CD4-positive, alpha-beta T cell (primary cell): Measurements from ENCODE around the gene ABCF2. TPM values are rescaled to one million over a fixed set of nuclear protein-coding genes. Genes with fewer than 3 reads are reported as not detected.
A peak's percentile ranks its signal among the peaks of the same experiment; 100 is the strongest.

ENCODE experiments used
- ATAC-seq: fragments of 200-7000 bp; cut with Tn5 transposase; one replicate; pipeline ENCODE4 v1.10.0; 2022; ENCODE audit warnings: mild to moderate bottlenecking; ENCODE audit not compliant: poor library complexity
- CTCF ChIA-PET: fragments of 350-600 bp; sonication (Branson Sonifier 250); formaldehyde crosslinking; loops from one replicate; lab custom pipeline; 2021; ENCODE audit warnings: antibody characterized with exemption, inconsistent platforms; lab: Charles Lee
- POLR2A ChIA-PET: fragments of 350-600 bp; sonication (Branson Sonifier 250); formaldehyde crosslinking; loops from one replicate; lab custom pipeline; 2021; ENCODE audit warnings: antibody characterized with exemption, inconsistent platforms; lab: Charles Lee
- DNase-seq, 14 experiments: peaks; one replicate each; pipeline ENCODE4 v3.0.0-alpha.2; 2013 to 2020; ENCODE audit warnings: mixed read lengths in 2 of 14
- H3K27ac ChIP-seq, 2 donors: one replicate each; pipeline versions ENCODE4 v1.5.1 to v1.7.0; 2013; ENCODE audit warnings: low read length in 2 of 2, low read depth in 1 of 2, mild to moderate bottlenecking in 1 of 2
- H3K27me3 ChIP-seq, 2 experiments: 1 replicate in 1 of 2; 2 replicates in 1 of 2; pipeline versions ENCODE4 v1.6.1 to v1.7.0; 2013; ENCODE audit warnings: low read length in 2 of 2, control low read depth in 1 of 2, mild to moderate bottlenecking in 1 of 2, moderate library complexity in 1 of 2; ENCODE audit not compliant: insufficient read depth in 2 of 2, control insufficient read depth in 1 of 2
- H3K36me3 ChIP-seq: one replicate; pipeline ENCODE4 v1.6.1; 2013; ENCODE audit warnings: low read length, control low read depth; ENCODE audit not compliant: insufficient read depth
- H3K4me1 ChIP-seq: one replicate; pipeline ENCODE4 v1.6.1; 2013; ENCODE audit warnings: low read length, control low read depth; ENCODE audit not compliant: insufficient read depth
- H3K4me3 ChIP-seq: one replicate; pipeline ENCODE4 v1.5.1; 2013; ENCODE audit warnings: mild to moderate bottlenecking, low read length, moderate library complexity
- H3K9me3 ChIP-seq, 2 experiments: 1 replicate in 1 of 2; 2 replicates in 1 of 2; pipeline versions ENCODE4 v1.6.1 to v1.7.0; 2013; ENCODE audit warnings: low read length in 2 of 2, mild to moderate bottlenecking in 2 of 2, control low read depth in 1 of 2, moderate library complexity in 1 of 2; ENCODE audit not compliant: control insufficient read depth in 1 of 2, insufficient read depth in 1 of 2
- H3K27ac Mint-ChIP-seq: one replicate; pipeline ENCODE4 v1.8.0; 2020; ENCODE audit warnings: mixed read lengths
- H3K27me3 Mint-ChIP-seq: one replicate; pipeline ENCODE4 v1.8.0; 2021; ENCODE audit warnings: mixed read lengths
- H3K36me3 Mint-ChIP-seq: one replicate; pipeline ENCODE4 v1.8.0; 2021; ENCODE audit warnings: low read depth, mixed read lengths
- H3K4me1 Mint-ChIP-seq: one replicate; pipeline ENCODE4 v1.8.0; 2021; ENCODE audit warnings: low read depth, mixed read lengths
- H3K4me3 Mint-ChIP-seq: one replicate; pipeline ENCODE4 v1.8.0; 2020; ENCODE audit warnings: mild to moderate bottlenecking, mixed read lengths
- H3K9me3 Mint-ChIP-seq: one replicate; pipeline ENCODE4 v1.8.0; 2020; ENCODE audit warnings: mixed read lengths
- CTCF ChIP-seq: fragments of 200-600 bp; IDR thresholded peaks from one replicate; pipeline ENCODE4 v1.8.0; 2022; ENCODE audit warnings: antibody characterized with exemption, mild to moderate bottlenecking
- intact Hi-C, 2 experiments: fragments of 100-400 bp; cut with DNase I in 1 of 2; cut with micrococcal nuclease in 1 of 2; formaldehyde crosslinking; loops; one replicate each; pipeline versions ENCODE4 v1.15.1 to v1.9.0; 2023 to 2025; cut with DNase I, micrococcal nuclease
- total RNA-seq, 174 experiments: library from RNA in 2 of 174; stranded (reverse) in 2 of 174; gene quantifications; one replicate each; pipeline ENCODE4 v1.2.3 and lab custom pipeline; 2021 to 2026

ABCF2 gene
- total RNA-seq, 2 experiments from 2014 or later = 12.3 to 13.2 TPM

- Histone ChIP-seq H3K36me3 (peaks cover 37% of the 10 kb centered on the region), H3K9me3 (no peaks in the 10 kb centered on the region), H3K4me3 (peak overlapping the region; percentile 95), H3K27me3 (no peaks in the 10 kb centered on the region), H3K4me1 (peaks cover 39% of the 10 kb centered on the region), H3K27ac (peak overlapping the region in 1 of 2 donors; percentile 74)
- peak overlapping the region; percentile 99 for H3K4me3 Mint-ChIP-seq
- intact Hi-C loops = loop anchor here (2.0 kb wide), 2 partner anchors 175 to 1609 kb away; partner anchors contain the start of gene SLC4A2 (in 1 of the 2)
- no peaks in the 10 kb centered on the region for H3K27me3 Mint-ChIP-seq
- ChIA-PET POLR2A (interaction anchor here (0.6 to 3.6 kb wide), 3 partner anchors 9 to 251 kb away, joined by 3 to 18 read pairs (median 4); no protein-coding TSS in a partner anchor), CTCF (interaction anchor here (2.0 kb wide), 1 partner anchor 10 kb away, joined by 10 read pairs; no protein-coding TSS in a partner anchor)
- no peak for ATAC-seq
- H3K27ac Mint-ChIP-seq = peak overlapping the region; percentile 90
- no peak for TF ChIP-seq CTCF
- peaks cover 44% of the 10 kb centered on the region for H3K4me1 Mint-ChIP-seq
- no peaks in the 10 kb centered on the region for H3K9me3 Mint-ChIP-seq
- peaks cover 43% of the 10 kb centered on the region for H3K36me3 Mint-ChIP-seq
- DNase-seq = no peak
Observed at GRCh38 chr7:151233804-151234203, 6.8 kb upstream of the ABCF2 start.

DNA sequence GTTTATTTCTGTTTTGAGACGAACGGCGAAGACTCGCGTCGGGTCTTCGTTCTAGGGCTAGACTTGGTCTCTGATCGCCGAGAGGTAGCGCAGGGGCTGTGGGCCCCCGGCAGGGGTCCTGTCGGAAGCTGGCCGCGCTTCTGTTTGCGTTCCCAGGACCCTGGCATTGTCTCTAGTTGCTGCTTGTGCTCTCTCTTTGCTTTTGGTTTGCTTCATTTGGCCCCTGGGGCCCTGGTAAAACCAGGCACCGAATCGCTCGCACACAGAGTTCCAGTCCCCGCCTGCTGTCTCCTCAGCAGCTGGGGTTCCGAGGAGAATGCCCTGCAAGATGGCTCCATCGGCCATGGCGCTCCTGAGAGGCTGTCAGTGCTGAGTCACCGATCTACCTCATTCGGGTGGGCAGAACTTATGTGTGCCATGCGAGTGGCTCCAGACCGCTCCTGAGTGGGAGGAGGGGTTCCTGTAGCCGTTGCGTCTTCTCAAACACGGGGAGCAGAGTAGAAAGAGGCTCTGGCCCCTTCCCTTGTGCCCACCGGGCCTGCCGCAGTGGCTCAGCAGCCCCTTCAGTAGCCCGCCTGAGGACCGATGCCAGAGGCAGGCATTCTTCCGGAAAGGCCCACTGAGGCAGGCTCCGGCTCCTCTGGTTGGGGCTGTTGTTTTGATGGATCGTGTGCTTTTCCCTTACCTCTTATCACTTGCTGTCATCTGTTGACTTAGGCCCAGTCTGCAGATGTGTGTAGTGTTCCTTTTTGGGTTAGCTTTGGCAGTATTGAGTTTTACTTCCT is 6.1 kb upstream of the ABCF2 start:
- DNase-seq (peak; percentile 42 to 78 (median 59)), ATAC-seq (peak; percentile 71)
- Mint-ChIP-seq H3K4me3 (peak overlapping the region; percentile 99), H3K27ac (peak overlapping the region; percentile 90), H3K4me1 (peaks cover 44% of the 10 kb centered on the region), H3K36me3 (peaks cover 43% of the 10 kb centered on the region), H3K9me3 (no peaks in the 10 kb centered on the region), H3K27me3 (no peaks in the 10 kb centered on the region)
- Histone ChIP-seq H3K27ac (peak overlapping the region; percentile 61 to 74), H3K36me3 (peaks cover 32% of the 10 kb centered on the region), H3K9me3 (no peaks in the 10 kb centered on the region), H3K4me3 (peak overlapping the region; percentile 95), H3K4me1 (peaks cover 40% of the 10 kb centered on the region), H3K27me3 (no peaks in the 10 kb centered on the region)
- intact Hi-C loops = loop anchor here (2.0 kb wide), 2 partner anchors 174 to 1608 kb away; partner anchors contain the start of gene SLC4A2 (in 1 of the 2)
- ChIA-PET CTCF (interaction anchor here (0.9 to 2.0 kb wide), 3 partner anchors 11 to 215 kb away, joined by 3 to 10 read pairs (median 4); no protein-coding TSS in a partner anchor), POLR2A (interaction anchor here (1.0 to 3.6 kb wide), 6 partner anchors 9 to 200 kb away, joined by 3 to 18 read pairs (median 4); no protein-coding TSS in a partner anchor)
- TF ChIP-seq CTCF = no peak

- peaks cover 48% of the 10 kb centered on the region for H3K4me1 ChIP-seq
- H3K4me1 Mint-ChIP-seq = peaks cover 45% of the 10 kb centered on the region
- H3K9me3 ChIP-seq = no peaks in the 10 kb centered on the region
- peaks cover 25% of the 10 kb centered on the region for H3K36me3 ChIP-seq
- intact Hi-C loops = loop anchor here (2.0 kb wide), 2 partner anchors 174 to 1608 kb away; partner anchors contain the start of gene SLC4A2 (in 1 of the 2)
- no peaks in the 10 kb centered on the region for H3K9me3 Mint-ChIP-seq
- ChIA-PET POLR2A (interaction anchor here (1.0 to 3.6 kb wide), 6 partner anchors 8 to 201 kb away, joined by 3 to 18 read pairs (median 4); no protein-coding TSS in a partner anchor), CTCF (interaction anchor here (0.9 to 2.0 kb wide), 3 partner anchors 12 to 216 kb away, joined by 3 to 10 read pairs (median 4); no protein-coding TSS in a partner anchor)
- H3K4me3 ChIP-seq = peak within 1 kb of the TSS; percentile 95
- peaks cover 45% of the 10 kb centered on the region for H3K36me3 Mint-ChIP-seq
- H3K27me3 Mint-ChIP-seq = no peaks in the 10 kb centered on the region
- H3K27ac Mint-ChIP-seq = peak within 1 kb of the TSS; percentile 90
- peak within 1 kb of the TSS; percentile 61 to 74 for H3K27ac ChIP-seq
- no peak for TF ChIP-seq CTCF
- no peaks in the 10 kb centered on the region for H3K27me3 ChIP-seq
- DNase-seq (peak; percentile 73 to 93 (median 87)), ATAC-seq (peak; percentile 82)
- H3K4me3 Mint-ChIP-seq = peak within 1 kb of the TSS; percentile 99
Observed at GRCh38 chr7:151232091-151232916, 5.3 kb upstream of the ABCF2 start, which contains the start of gene CHPF2. TSS of gene CHPF2 (plus strand) at chr7:151232483. CDS start at chr7:151234012, 1,529 bp downstream.
